IPS-NIHi7 (cell line): ENCODE data around the gene GPR137.
A peak's percentile ranks its signal among the peaks of the same experiment; 100 is the strongest.
"Not testable (repeated sequence)": the region's sequence is repeated elsewhere in the genome, so short reads cannot be mapped to it uniquely, and the experiment has no call there.

Experiments used
- DNase-seq: peaks from one replicate; pipeline ENCODE4 v3.0.0; 2012; ENCODE audit warnings: mixed read lengths; ENCODE audit errors: extremely low spot score

The GPR137 gene

GRCh38 chr11:64304316-64305072 lies 18.8 kb downstream of the GPR137 start:
- DNase-seq, result peak; percentile 86

GRCh38 chr11:64305075-64305690 lies 19.5 kb downstream of the GPR137 start, which contains the start of gene ESRRA:
Gene ESRRA (plus strand): TSS chr11:64305524. CDS start chr11:64307180, 1,656 bp downstream.
- peak; percentile 95 for DNase-seq

GRCh38 chr11:64305691-64306562 lies 20.3 kb downstream of the GPR137 start:
- DNase-seq, result peak; percentile 42

- no peak for DNase-seq
Observed at GRCh38 chr11:64306563-64306875, 20.9 kb downstream of the GPR137 start.

GRCh38 chr11:64306876-64307622 lies 21.4 kb downstream of the GPR137 start:
- DNase-seq, result no peak

GRCh38 chr11:64307795-64308194 lies 22.1 kb downstream of the GPR137 start:
- DNase-seq, result not testable (repeated sequence)

- DNase-seq, result no peak
Observed at GRCh38 chr11:64312947-64313346, 27.3 kb downstream of the GPR137 start.

- no peak for DNase-seq
Observed at GRCh38 chr11:64313491-64314145, 28.0 kb downstream of the GPR137 start.

GRCh38 chr11:64314146-64314804 lies 28.6 kb downstream of the GPR137 start:
- no peak for DNase-seq

- DNase-seq, result no peak
Observed at GRCh38 chr11:64314805-64315561, 29.3 kb downstream of the GPR137 start.

- not testable (repeated sequence) for DNase-seq
Observed at GRCh38 chr11:64315667-64316526, 30.2 kb downstream of the GPR137 start.

GRCh38 chr11:64316672-64317324 lies 31.1 kb downstream of the GPR137 start:
- DNase-seq, result no peak

GRCh38 chr11:64317325-64317960 lies 31.8 kb downstream of the GPR137 start, which contains the start of gene TRMT112:
Gene TRMT112 (minus strand): TSS chr11:64317559. CDS start chr11:64317526, 33 bp downstream.
- peak; percentile 88 for DNase-seq

GRCh38 chr11:64317961-64318765 lies 32.5 kb downstream of the GPR137 start, which contains the start of gene PRDX5:
Gene PRDX5 (plus strand): TSS chr11:64318121. CDS start chr11:64318216, 95 bp downstream.
- DNase-seq, result peak; percentile 89

GRCh38 chr11:64318766-64319761 lies 33.4 kb downstream of the GPR137 start:
- no peak for DNase-seq
